ENCODE data around the gene HMCES.

The HMCES gene, protein sequence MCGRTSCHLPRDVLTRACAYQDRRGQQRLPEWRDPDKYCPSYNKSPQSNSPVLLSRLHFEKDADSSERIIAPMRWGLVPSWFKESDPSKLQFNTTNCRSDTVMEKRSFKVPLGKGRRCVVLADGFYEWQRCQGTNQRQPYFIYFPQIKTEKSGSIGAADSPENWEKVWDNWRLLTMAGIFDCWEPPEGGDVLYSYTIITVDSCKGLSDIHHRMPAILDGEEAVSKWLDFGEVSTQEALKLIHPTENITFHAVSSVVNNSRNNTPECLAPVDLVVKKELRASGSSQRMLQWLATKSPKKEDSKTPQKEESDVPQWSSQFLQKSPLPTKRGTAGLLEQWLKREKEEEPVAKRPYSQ

DNA sequence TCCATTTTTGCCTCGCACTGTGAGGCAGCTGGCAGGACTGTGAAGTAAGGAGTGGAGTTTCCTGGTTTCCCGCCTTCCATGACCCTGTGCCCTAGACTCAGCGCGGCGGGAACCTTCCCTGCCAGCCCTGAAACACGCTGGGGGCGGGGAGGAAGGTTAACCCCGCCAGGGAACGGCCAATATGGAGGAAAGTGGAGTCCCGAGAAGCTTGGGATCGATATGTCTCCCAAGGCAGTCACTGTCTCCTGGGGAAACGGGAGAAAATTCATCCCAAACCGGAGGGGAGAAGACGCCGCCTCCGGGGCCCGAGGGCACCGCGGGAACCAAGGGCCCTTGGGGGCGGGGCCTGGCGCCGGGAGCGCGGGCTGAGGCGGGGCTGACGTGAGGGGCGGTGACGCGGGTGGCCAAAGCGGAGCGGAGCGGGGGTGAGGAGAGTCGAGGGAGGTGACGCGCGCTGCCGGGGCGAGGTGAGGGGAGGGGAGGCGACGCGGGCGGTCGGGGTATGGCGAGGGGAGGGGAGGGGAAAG, at the start of gene HMCES:
TSS of gene HMCES (plus strand) at position 432 of the 527 bp plus-strand sequence. CDS start 863 bp downstream, outside the sequence.
- peak; percentile 92 for DNase-seq (ENCODE audit: low spot score)

DNA sequence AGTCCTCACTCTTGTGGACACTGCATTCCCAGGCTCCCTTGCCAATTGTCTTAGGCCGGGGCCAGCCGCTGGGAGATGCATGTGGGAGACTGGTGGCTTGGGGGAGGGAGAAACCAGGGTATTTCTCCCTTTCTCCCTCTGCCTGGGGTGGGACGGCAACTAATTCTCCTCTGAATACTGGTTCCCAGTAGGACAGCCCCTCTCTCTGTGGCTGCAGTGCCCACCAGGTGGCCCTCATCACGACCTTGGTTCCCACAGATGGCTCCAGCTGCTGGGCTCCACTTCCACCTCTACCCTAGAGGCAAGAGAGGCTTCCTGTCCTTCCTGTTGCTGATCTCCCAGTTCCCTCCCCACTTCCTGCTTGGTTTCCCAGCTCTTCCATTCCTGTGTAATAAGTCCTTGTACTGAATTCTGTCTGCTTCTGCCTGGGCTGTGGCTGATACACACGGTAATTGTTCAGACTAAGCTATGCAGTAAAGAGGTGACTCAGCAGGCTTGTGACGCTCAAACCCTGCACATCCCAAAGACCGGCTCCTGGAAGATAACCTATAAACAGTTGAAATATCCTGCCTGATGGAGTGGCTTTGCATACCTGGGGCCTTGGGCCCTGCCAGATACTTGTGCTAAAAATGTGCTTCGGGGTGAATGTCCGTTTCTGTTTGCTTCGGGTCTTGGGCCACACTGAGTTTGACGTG, 49.6 kb upstream of the HMCES start:
- DNase-seq (ENCODE audit: low spot score) = no peak

DNA sequence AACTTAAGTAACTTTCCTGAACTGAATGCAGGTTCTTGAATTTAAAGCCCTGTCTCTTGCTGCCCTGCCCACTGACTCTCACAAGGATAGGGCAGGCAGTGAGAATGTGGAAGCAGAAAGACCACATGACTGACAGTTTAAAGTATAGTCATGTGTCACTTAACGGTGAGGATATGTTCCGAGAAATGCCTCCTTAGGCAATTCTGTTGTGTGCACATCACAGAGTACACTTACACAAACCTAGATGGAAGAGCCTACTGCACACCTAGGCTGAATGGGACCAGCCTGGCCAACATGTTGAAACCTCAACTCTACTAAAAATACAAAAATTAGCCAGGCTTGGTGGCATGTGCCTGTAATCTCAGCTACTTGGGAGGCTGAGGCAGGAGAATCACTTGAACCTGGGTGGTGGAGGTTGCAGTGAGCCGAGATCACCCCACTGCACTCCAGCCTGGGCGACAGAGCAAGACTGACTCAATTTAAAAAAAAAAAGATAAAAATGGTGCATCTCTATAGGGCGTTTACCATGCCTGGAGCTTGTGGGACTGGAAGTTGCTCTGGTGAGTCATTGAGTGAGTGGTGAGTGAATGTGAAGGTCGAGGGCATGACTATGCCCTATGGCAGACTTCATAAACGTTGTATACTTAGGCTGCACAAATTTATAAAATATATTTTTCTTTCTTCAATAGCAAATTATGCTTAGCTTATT, 48.2 kb upstream of the HMCES start:
- DNase-seq (ENCODE audit: low spot score) = peak; percentile 46

DNA sequence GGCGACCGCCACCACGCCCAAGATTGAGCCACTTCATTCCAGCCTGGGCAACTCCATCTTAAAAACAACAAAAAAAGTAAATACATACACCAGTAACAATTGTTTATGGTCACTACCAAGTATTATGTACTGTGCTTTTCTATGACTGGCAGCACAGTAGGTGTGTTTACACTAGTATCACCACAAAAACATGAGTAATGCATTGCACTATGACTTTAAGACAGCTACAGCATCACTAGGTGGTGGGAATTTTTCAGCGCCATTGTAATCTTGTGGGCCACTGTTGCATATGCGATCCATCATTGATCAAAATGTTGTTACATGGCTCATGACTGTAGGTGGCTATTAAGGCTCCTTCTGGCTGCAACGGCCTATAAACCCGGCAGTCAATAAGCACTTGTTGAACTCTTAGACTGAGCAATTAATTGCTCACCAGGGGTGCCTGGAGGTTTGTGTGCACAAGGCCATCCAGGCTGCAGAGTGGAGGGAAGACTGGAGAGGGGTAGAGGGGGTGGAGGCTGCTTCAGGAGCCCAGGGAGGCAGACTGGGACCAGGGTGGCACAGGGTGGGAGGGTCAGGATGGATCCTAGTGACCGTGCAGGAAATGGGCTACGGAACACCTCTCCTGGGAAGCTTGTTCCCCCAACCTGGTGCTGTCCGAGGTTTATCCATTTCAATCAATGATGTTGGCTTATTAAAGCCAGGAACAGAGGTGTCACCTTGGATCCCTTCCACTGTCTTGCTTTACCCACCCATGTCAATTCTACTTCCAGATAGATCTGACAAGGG, 47.1 kb upstream of the HMCES start:
- DNase-seq (ENCODE audit: low spot score) = no peak

DNA sequence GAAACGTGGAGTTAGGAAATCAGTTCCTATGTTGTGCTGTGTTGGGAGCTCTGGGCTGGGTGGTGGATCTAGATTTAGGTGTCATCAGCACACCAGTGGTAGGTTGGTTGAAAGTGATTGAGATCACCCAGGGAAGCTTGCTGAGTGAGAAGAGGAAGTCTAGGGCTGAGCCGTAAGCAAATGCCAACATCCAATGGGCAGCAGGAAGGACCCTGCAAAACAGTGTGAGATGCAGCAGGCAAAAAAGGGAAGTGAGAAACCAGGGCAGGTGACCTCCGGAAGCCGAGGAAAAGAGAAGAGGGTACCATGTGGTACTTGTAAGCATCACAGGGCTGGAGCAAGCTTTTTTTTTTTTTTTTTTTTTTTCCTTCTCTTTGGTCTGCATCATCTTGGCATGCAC, 45.1 kb upstream of the HMCES start:
- peak; percentile 68 for DNase-seq (ENCODE audit: low spot score)

DNA sequence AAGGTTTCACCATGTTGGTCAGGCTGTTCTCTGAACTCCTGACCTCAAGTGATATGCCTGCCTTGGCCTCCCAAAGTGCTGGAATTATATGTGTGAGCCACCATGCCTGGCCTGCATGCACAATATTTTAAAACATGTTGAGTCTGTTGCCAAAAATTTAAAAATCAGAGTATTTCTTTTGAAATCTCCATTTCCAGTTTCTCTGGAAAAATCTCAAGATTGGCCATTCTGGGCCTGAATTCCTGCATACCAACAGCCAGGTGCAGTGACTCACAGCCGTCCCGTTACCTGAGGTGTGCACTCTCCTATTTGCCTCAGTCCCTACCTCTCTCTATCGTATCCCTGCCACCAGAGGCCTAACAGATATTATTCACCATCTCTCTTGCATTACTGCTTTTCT, 44.2 kb upstream of the HMCES start:
- no peak for DNase-seq (ENCODE audit: low spot score)

DNA sequence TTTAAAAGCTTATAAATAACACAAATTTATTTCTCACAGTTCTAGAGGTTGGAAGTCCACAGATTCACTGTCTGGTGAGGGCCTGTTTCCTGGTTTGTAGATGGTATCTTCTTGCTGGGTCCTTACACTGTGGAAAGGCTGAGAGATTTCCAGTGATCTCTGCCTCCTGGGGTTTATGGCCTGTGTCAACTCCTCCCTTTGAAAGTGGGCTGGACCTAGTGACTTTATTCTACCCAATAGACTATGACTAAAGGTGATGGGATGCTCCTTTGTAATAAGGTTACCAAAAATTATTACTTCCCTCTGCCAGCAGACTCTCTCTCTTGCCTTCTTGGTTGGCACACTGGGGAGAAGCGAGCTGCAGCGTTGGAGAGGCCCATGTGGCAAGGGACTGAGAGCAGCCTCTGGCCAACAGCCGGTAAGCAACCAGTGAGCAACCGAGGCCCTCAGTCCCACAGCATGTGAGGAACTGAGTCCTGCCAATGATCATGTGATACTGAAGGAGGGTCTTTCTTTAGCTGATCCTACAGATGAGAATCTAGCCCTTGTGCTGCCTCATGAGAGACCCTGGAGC, 43.2 kb upstream of the HMCES start:
- no peak for DNase-seq (ENCODE audit: low spot score)

DNA sequence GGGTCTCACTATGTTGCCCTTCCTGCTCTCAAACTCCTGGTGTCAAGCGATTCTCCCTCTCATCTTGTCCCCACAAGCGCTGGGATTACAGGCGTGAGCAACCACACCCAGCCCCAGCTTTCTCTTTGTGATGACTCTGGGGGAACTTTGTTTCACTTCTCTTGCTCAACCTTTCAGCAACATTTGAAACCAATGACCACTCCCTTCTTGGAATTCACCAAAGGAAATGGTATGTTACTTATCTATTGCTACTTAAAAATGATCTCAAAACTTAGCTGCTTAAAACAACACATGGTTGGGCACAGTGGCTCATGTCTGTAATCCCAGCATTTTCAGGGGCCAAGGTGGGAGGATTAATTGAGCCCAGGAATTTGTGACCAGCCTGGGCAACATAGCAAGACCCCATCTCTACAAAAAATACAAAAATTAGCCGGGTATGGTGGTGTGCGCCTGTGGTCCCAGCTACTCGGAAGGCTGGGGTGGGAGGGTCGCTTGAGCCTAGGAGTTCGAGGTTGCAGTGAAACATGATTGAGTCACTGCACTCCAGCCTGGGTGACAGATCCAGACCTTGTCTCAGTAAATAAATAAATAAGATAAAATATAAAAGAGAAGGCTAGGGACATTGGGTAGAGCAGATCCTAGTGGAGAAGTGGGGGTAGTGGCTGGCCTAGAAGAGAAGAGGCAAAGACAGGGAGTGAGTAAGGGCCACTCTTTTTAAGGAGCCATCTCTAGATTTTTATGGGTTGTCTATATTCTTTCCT, 39.5 kb upstream of the HMCES start:
- no peak for DNase-seq (ENCODE audit: low spot score)

DNA sequence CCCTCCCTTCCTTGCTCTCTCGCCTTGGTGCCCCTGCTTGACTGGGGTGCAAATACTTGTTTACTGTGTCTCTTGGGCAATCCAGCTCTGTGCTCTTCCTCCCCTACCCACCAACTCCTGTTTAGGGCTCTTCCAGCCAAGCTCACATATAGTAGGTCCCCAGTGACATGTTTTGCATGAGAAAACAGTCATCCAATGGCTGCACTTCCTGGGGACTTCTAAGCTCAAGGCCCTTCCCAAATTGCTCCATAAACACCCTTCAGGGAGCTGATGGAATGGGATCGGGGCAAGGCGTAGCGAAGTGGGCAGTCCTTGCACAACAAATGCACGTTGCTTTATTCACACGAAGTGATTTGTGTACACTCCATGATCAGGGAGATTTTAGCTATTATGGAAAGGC, 38.7 kb upstream of the HMCES start:
- no peak for DNase-seq (ENCODE audit: low spot score)

DNA sequence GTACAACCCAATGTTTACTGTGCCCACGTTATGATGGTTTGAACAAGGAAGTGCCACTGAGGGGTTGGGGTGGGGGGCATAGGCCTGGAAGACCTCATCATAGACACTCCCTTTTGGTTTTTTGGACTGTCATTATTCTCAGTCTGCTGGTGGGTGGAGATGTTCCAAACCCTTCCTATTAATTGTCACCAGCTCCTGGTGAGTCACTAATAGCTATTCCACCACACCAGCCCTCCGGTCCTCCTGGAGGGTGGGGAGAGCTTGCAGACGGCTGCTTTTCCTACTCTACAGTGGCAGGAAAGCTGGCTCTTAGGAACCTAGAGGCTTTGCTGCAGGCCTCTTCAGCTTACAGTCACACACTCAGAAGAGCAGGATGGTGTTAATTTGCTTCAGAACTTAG, 38.2 kb upstream of the HMCES start:
- DNase-seq (ENCODE audit: low spot score) = no peak

DNA sequence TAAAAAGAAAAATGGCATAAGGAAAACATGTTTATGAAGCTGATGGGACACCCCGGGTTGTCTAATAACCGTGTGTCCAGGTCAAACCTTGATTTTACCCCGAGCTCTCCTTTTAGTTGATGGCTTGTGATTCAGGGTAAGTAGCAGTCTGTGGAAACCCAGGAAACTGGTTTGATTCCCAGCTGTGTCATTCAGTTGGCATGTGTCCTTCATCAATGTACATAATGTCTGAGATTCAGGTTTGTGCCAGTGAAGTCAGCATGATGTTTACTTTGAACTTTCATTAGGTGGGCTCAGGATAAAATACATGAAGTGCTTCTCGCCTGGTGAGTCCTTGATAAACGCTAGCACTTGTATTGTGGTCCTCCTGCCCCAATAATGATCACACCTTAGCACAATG, 33.5 kb upstream of the HMCES start:
- DNase-seq (ENCODE audit: low spot score) = no peak

DNA sequence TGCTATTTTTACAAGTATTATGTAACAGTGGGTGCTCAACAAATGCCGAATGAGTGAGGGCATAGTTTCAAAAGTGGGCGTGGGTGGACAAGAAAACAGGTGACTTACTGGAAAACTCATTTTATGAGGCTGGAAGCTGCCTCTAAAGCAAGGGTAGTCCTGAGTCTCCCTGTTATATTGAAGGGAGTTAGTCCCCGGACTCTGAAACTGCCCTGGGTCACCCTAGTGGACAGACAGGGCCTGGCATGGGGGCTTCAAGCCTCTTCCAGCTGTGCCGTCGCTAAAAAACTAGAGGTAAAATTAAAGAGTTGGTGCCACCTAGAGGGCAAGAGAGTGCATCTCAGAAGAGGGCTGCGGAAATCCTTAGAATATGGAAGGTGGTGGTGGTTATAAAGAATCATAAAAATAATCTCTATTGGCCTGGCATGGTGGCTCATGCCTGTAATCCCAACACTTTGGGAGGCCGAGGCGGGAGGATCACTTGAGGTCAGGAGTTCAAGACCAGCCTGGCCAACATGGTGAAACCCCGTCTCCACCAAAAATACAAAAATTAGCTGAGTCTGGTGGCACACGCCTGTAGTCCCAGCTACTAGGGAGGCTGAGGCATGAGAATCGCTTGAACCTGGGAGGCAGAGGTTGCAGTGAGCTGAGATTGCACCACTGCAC, 32.9 kb upstream of the HMCES start:
- DNase-seq (ENCODE audit: low spot score) = peak; percentile 82

DNA sequence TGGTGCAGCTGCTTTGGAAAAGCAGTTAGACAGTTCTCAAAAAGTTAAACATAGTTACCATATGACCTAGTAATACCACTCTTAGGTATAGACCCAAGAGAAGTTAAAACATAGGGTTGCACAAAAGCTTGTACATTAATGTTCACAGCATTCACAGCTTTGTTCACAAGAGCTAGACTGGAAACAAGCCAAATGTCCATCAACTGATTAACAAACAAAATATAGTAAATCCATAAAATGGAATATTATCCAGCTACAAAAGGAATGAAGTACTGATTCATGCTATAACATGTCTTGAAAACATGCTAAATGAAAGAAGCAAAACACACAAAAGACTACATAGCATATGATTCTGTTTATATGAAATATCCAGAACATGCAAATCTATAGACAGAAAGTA, 32.0 kb upstream of the HMCES start:
- no peak for DNase-seq (ENCODE audit: low spot score)

DNA sequence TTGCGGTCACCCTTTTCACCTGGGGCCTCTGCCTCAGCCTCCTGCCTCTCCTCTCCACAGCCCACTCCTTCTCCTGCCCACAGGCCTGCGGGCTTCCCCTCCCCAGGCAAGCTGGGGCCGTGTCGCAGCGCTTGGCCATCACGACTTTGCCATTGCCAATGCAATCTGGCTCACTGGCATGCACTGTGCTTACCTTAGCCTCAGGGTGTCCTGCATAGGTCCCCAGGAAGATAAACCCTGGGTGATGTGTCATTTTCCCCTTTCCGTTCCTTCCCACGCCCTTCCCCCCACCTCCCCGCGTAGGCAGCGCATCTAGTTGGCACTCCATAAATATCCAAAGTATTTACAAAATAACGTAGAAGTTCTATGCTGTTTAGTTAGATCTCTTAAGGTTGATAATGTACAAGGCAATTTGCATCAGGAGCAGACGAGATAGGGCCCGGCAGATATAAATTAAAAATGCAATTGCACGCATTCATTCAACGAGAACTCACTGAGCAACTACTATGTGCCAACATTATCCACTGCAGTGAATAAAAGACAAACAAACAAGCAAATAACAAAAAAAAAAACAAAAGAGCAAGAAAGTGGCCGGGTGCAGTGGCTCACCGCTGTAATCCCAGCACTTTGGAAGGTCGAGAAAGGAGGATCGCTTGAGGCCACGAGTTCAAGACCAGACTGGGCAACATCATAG, 30.2 kb upstream of the HMCES start:
- DNase-seq (ENCODE audit: low spot score) = no peak

DNA sequence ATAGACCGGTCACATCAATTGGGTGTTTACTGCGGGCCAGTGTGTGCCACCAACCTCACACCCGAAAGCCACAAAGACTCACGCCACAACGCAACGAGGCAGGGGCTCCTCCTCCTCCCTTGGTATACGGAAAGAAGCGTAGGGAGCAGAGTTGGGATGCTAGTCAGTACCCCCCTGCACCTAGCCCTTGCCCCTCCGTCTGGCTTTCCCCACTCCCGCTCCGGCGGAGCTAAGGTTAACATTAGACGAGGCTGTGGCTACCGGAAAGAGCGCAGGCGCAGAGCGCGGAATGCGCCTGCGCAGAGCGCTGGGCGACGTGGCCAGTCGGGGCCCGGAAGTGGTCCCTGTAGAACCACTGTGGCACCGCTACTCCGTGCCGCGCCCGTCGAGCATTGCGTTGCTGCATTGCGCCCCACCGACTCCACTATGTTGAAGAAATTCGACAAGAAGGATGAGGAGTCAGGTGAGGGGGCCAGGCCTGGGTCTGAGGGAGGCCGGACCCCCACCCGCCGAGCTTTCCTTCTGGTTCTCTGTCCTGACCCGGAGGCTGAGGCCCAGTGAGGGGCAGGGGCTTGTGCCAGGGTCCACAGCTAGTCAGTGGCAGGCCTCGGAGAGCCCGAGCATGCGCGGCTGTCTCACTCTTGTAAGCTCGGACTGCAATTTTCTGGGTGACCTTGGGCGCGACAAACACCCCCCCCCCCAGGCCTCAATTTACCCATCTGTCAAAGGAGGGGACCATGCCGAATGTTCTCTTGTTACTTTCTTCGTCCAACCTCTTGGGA, 29.2 kb upstream of the HMCES start, which contains the start of gene COPG1:
TSS of gene COPG1 (plus strand) at position 323 of the 782 bp plus-strand sequence. CDS start at position 427, 104 bp downstream.
- peak; percentile 82 for DNase-seq (ENCODE audit: low spot score)

DNA sequence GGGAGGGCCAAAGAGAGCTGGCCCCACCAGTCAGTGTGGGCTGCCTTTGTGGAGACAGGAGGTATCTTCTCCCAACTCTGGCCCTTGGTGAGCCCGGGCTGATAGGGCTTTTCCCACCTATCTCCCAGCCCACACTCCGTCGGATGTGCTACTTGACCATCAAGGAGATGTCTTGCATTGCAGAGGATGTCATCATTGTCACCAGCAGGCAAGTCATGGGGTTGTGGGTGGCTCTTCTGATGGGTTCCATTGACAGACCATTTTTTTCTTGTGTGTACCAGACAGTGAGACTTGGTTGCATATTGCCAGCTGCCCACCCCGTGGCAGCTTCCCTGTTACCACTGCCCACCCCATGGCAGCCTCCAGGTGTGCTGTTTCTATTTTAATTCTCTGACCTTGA, 25.9 kb upstream of the HMCES start:
- DNase-seq (ENCODE audit: low spot score) = no peak

DNA sequence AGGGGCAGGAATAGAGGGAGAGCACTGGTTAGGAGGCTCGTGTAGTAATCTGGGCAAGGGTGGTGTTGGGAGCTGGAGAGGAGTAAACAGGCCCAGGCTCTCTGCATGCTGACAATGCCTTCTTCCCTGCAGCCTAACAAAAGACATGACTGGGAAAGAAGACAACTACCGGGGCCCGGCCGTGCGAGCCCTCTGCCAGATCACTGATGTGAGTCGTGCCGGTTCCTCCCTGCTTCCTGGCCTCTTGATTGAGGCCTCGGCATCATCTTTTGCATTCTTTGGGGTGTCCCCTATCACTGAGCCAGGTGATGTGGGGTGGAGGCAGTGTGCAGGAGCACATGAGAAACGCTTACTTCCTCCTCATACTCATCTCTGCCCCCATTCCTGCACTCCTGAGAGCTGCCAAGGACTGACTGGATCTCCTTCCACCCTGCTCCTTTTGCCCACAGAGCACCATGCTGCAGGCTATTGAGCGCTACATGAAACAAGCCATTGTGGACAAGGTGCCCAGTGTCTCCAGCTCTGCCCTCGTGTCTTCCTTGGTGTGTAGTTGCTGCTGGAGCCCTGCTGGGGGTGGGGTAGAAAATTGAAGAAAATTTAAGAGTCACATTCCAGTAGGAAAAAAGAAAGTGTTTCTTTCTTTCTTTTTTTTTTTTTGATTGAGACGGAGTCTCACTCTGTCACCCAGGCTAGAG, 24.0 kb upstream of the HMCES start:
- no peak for DNase-seq (ENCODE audit: low spot score)

DNA sequence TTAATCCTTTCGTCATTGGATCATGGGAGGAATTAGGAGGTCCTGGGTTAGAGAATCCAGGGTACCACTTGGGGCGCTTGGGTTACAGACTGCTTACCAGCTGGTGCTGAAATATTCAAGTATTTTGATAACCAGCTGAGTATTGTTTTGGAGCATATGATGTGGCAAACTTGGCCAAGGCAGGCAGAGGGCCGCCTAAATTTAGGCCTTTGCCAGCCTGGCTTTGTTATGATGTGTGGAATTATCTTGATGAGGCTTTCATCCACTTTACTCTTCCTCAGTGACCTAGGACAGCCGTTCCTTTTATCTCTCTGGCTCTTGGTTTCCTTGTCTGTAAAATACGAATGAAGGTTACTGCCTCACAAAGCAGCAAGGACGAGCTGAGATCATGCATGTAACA, 22.4 kb upstream of the HMCES start:
- no peak for DNase-seq (ENCODE audit: low spot score)

Data from globus pallidus (tissue), 1 donor.